Superior temporal gyrus (tissue), 1 donor: ENCODE results near the gene POU2F1.

Experiments used
- DNase-seq: peaks from one replicate; pipeline ENCODE4 v3.0.0-alpha.2; 2016; ENCODE audit errors: extremely low spot score

The POU2F1 gene

GRCh38 chr1:167442142-167442848 is 221.6 kb downstream of the POU2F1 start:
- DNase-seq = peak; percentile 82

GRCh38 chr1:167442854-167443565 is 222.3 kb downstream of the POU2F1 start:
- DNase-seq = no peak

GRCh38 chr1:167443757-167444156 is 223.1 kb downstream of the POU2F1 start:
- DNase-seq = no peak

- DNase-seq = no peak
Measured at GRCh38 chr1:167446966-167447365, 226.3 kb downstream of the POU2F1 start.

- DNase-seq = no peak
Measured at GRCh38 chr1:167447521-167448136, 226.9 kb downstream of the POU2F1 start.

GRCh38 chr1:167450843-167451242 is 230.2 kb downstream of the POU2F1 start:
- no peak for DNase-seq

GRCh38 chr1:167452483-167452882 is 231.8 kb downstream of the POU2F1 start:
- DNase-seq = no peak

GRCh38 chr1:167453123-167453522 is 232.4 kb downstream of the POU2F1 start:
- DNase-seq = no peak

GRCh38 chr1:167454304-167454893 is 233.7 kb downstream of the POU2F1 start:
- DNase-seq = no peak

GRCh38 chr1:167454894-167455785 is 234.5 kb downstream of the POU2F1 start:
- DNase-seq = no peak

GRCh38 chr1:167455786-167456446 is 235.2 kb downstream of the POU2F1 start:
- no peak for DNase-seq

- DNase-seq = no peak
Measured at GRCh38 chr1:167456524-167456923, 235.8 kb downstream of the POU2F1 start.

- DNase-seq = no peak
Measured at GRCh38 chr1:167456926-167457325, 236.2 kb downstream of the POU2F1 start.

- DNase-seq = no peak
Measured at GRCh38 chr1:167457936-167458584, 237.4 kb downstream of the POU2F1 start.

GRCh38 chr1:167460836-167461235 is 240.2 kb downstream of the POU2F1 start:
- no peak for DNase-seq

GRCh38 chr1:167462341-167462740 is 241.7 kb downstream of the POU2F1 start:
- no peak for DNase-seq

- no peak for DNase-seq
Measured at GRCh38 chr1:167463080-167463479, 242.4 kb downstream of the POU2F1 start.

GRCh38 chr1:167463875-167464575 is 243.3 kb downstream of the POU2F1 start:
- no peak for DNase-seq

- no peak for DNase-seq
Measured at GRCh38 chr1:167465018-167465417, 244.3 kb downstream of the POU2F1 start.

- no peak for DNase-seq
Measured at GRCh38 chr1:167465743-167466142, 245.1 kb downstream of the POU2F1 start.
